Stimulated activated CD8-positive, alpha-beta memory T cell treated with anti-CD3 and anti-CD28 coated beads, Interleukin-12 subunit alpha, Interleukin-12 subunit beta, amount 100 ng/mL, for 1 hour (primary cell): ENCODE measurements around the gene ADPRHL1.
"Not testable (repeated sequence)": the region's sequence is repeated elsewhere in the genome, so short reads cannot be mapped to it uniquely, and the experiment has no call there.

Experiments
- DNase-seq: peaks from one replicate; pipeline ENCODE4 v3.0.0-alpha.2; 2020; ENCODE audit warnings: low read depth

Gene ADPRHL1

DNA sequence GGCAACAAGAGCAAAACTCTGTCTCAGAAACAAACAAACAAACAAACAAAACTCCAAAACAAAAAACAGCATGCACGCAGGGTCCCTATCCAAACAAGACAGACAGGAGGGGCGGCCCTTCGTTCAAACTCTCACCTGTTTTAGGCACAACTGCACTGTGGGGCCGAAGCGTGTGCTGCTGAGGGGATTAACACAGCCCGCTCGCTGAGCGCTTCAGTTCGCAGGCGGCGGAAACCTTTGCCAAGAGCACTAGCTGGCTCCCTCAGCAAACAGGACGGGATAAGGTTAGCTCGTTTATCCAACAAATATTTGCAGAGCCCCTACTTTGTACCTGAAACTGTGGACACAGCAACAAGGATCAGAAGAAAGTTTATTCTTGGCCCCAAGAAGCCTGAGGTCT, 1.6 kb upstream of the ADPRHL1 start:
- DNase-seq = no peak

DNA sequence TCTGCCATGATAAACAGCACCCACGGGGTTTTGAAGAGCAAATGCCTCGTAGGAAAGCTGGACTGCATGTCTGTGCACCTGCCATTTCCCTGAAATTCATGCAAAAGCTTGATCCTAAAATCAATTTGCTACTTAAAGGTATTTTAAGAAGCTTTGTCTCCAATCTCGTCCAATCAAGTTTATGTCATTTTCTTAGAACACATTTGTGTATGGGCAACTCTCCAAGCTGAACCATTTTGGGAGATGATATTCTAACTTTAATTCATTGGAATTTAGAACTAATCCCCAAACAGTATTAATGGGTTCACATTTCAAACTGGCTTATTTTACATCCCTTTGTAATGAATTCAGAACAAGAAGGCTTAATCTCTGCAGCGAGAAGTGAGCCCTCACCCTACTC, 822 bp downstream of the ADPRHL1 start:
- no peak for DNase-seq

DNA sequence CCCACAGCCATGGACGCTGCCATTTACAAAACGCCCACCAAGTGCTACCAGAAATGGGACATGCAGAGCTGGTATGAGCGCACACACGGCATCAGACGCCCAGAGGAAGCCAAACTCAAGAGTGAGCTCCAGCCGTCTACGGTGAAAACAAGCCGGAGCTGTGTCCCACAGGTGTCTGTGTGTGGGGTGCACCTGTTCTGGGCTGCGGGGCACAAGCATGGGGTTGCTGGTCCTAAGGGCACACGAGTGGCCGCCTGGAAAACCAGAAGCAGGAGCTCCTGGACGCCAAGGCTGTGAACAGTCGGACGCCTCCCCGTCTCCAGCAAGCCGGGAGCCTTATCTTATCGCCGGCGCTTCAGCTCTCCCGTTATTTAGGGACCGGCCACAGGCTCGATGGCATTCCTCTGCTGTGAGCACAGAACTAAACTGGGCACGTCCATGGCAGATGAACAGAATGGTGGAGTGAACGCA, 1.3 kb downstream of the ADPRHL1 start:
- no peak for DNase-seq

GRCh38 chr13:113450861-113451620, 2.2 kb downstream of the ADPRHL1 start:
- not testable (repeated sequence) for DNase-seq

- DNase-seq = not testable (repeated sequence)
These were observed 2.9 kb downstream of the ADPRHL1 start for GRCh38 chr13:113450348-113450744.

DNA sequence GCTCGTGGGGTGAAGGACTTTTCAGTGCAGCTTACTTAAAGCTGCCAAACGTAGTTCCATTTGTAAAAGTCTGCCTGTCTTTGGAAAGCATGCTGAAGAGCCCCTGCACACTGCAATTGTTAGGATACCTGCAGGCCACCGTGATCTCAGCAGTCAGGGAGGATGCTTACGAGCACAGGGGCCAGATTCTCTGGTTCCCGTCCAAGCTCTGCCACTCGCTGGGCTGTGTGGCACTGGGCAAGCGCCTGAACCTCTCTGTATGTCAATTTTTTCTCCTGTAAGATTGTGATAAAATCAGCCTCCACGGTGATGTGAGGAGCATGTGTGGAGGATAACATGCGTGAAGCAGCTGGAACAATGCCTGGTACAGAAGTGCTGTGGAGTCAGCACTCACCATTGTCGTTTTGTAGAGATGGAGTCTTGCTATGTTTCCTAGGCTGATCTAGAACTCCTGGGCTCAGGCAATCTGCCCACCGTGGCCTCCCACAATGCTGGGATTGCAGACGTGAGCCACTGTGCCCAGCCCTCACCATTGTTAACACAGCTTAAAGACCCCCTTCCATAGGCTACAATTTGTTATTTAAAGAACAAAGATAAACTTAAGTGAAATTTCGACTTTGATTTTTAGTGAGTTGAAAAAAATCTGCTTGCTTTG, 3.5 kb downstream of the ADPRHL1 start:
- DNase-seq = no peak

- DNase-seq = peak; percentile 3
These were observed 4.2 kb downstream of the ADPRHL1 start for GRCh38 chr13:113448885-113449692.

GRCh38 chr13:113448545-113448884, 4.8 kb downstream of the ADPRHL1 start:
- DNase-seq = no peak

DNA sequence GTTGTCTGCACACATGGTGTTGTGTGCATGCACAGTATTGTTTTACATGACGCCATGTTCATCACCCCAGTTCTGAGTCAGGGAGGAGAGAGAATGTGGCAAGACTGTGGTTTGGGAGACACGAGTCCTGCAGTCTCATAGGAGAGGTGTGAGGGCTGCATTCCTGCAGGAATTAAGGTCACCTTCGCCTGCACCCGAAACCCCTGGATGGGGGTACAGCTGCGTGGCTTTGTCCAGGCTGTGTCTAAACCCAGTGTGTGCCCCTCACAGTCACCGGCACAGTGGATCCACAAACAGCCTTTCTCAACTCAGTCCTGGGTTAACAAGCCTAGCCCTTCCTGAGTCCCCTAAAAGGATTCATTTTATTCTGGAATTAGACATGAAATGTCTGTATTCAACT, 5.7 kb downstream of the ADPRHL1 start:
- DNase-seq = no peak

DNA sequence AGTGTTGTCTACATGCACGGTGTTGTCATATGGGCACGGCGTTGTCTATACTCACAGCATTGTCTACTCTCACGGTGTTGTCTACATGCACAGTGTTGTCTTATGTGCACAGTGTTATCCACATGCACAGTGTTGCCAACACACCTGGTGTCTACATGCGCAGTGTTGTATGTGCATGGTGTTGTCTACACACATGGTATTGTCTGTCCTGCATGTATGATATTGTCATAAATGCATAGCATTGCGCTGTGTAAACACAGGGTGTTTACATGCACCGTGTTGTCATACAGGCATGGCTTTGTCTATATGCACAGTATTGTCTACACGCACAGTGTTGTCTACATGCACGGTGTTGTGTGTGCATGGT, 6.8 kb downstream of the ADPRHL1 start:
- DNase-seq = no peak

DNA sequence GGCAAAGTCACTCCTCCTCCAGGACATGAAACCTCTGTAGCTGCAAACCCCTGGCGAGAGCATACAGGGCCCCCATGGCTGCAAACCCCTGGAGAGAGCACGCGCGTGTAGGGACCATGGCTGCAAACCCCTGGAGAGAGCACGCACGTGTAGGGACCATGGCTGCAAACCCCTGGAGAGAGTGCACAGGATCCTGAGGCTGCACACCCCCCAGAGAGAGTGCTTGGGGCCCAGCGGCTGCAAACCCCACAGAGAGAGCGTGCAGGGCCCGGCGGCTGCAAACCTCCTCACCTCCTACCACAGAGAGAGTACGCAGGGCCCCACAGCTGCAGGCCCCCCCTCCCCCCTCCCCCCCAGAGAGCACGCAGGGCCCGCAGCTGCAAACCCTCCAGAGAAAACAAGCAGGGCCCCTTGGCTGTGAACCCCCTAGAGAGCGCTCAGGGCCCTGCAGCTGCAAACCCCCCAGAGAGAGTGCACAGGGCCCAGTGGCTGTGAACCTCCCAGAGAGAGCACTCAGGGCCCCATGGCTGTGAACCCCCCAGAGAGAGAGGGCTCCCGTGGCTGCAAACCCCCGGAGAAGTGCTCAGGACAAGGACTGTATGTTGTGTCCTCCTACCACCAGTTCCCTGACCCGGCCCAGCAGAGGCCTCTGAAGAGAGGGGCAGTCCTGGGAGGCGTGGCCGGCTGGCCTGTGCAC, 7.3 kb downstream of the ADPRHL1 start:
- DNase-seq = no peak

- no peak for DNase-seq
These were observed 9.3 kb downstream of the ADPRHL1 start for GRCh38 chr13:113443991-113444390.

GRCh38 chr13:113442985-113443362, 10.3 kb downstream of the ADPRHL1 start:
- no peak for DNase-seq

- DNase-seq = no peak
These were observed 10.8 kb downstream of the ADPRHL1 start for GRCh38 chr13:113442354-113442984.

DNA sequence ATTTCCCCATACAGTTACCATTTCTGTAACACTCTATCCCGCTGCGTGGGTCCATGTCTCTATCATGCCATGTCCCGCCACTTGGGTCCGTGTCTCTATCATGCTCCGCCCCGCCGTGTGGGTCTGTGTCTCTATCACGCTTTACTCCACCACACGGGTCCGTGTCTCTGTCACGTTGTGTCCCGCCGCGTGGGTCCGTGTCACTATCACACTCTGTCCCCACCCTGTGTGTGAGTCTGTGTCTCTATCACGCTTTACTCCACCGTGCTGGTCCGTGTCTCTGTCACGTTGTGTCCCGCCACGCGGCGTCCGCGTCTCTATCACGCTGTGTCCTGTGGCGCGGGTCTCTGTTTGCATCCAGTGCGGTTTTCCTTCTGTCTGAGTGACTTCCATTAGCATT, 11.6 kb downstream of the ADPRHL1 start:
- DNase-seq = no peak

DNA sequence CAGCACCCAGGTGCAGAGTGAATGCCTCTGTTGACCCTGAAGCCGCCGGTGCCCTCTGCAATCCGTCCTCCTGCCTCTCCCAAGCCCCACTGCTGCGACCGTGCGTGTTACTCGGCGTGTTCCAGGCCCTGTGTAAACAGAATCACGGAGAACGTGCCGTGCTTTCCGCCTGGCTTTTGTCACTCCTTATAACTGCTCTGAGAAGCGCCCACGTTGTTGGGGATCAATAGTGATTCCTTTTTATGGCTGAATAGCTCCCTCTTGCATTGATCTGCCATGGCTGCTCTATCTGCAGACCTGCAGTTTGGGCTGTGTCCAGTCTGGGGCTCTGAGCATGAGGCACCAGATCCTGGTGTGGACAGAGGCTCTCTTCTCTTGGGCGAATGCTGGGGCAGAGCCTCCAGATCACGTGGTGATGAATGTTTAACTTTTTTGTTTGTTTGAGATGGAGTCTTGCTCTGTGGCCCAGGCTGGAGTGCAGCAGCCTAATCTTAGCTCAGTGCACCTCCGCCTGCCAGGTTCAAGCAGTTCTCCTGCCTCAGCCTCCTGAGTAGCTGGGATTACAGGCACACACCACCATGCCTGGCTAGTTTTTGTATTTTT, 15.8 kb downstream of the ADPRHL1 start:
- DNase-seq = no peak

DNA sequence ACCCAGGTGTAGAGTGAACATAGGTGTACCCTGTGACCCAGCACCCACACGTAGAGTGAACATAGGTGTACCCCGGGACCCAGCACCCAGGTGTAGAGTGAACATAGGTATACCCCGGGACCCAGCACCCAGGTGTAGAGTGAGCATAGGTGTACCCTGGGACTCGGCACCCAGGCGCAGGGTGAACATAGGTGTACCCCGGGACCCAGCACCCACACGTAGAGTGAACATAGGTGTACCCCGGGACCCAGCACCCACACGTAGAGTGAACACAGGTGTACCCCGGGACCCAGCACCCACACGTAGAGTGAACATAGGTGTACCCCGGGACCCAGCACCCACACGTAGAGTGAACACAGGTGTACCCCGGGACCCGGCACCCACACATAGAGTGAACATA, 16.4 kb downstream of the ADPRHL1 start:
- not testable (repeated sequence) for DNase-seq

DNA sequence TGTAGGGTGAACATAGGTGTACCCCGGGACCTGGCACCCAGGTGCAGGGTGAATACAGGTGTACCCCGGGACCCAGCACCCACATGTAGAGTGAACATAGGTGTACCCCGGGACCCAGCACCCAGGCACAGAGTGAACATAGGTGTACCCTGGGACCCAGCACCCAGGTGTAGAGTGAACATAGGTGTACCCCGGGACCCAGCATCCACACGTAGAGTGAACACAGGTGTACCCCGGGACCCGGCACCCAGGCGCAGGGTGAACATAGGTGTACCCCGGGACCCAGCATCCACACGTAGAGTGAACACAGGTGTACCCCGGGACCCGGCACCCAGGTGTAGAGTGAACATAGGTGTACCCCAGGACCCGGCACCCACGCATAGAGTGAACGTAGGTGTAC, 17.4 kb downstream of the ADPRHL1 start:
- DNase-seq = not testable (repeated sequence)

GRCh38 chr13:113433391-113433916, 19.8 kb downstream of the ADPRHL1 start:
- no peak for DNase-seq

DNA sequence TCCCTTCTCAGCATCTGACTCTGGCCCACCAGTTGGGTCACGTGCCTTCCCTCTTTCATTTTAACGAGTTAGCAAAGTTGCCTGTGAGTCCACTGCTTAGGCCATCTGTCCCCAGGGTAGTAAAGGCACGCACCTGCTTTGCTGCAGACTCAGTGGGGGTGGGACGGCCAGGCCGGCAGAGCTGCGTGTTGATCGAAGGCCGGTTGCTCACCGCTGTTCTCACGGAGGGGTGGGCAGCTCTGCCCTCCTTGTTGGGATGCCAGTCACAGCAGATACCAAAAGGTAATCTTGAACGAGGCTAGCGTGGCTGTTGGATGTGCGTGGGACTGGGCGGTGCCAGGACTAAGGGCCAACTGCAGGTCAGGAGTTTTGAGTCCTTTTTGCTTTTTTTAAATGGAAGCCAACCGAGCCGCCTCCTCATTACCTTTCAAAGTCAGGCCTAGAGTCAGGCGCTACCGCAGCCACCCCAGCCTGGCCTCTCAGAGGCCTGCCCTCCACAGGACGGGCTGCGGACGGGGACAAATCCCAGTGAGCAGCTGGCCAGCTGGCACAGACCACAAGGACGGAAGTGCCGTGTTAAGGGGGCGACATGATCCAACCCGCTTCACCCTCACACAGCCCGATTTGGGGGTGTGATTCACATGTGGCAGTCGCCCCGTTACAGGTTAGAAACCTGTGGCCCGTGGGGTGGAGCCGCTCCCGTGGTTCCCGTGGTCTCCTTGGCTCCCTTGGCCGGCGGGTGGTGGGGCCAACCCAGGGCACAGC, 20.6 kb downstream of the ADPRHL1 start:
- no peak for DNase-seq
